GM12878 (cell line): ENCODE measurements around the gene PRLH. TPM values are rescaled to one million over a fixed set of nuclear protein-coding genes. Genes with fewer than 3 reads are reported as not detected.

Experiments
- ATAC-seq: fragments of 200-7000 bp; cut with Tn5 transposase; 3 replicates; pipeline ENCODE4 v1.9.1; 2020; ENCODE audit warnings: mild to moderate bottlenecking, moderate library complexity
- BruUV-seq: library from RNA; stranded (reverse); fragments of 400-500 nt; replicated peaks from 2 replicates; lab custom pipeline; 2021; lab: Mats Ljungman, UMichigan
- CTCF ChIA-PET: fragments of 300-600 bp; sonication (Branson Sonifier 250); formaldehyde crosslinking; extraction: SDS; loops from one replicate; lab custom pipeline; 2021; ENCODE audit warnings: inconsistent platforms; lab: Yijun Ruan, JAX
- POLR2A ChIA-PET: fragments of 350-600 bp; formaldehyde crosslinking; extraction: SDS; loops from one replicate; lab custom pipeline; 2021; ENCODE audit warnings: inconsistent platforms; lab: Charles Lee
- RAD21 ChIA-PET: fragments of 300-600 bp; sonication (Branson Sonifier 250); formaldehyde crosslinking; loops from one replicate; lab custom pipeline; 2023; ENCODE audit warnings: antibody characterized with exemption; ENCODE audit not compliant: unreplicated experiment; lab: Charles Lee
- SMC1A ChIA-PET: fragments of 300-600 bp; sonication (Branson Sonifier 250); formaldehyde crosslinking; loops from one replicate; lab custom pipeline; 2023; ENCODE audit not compliant: unreplicated experiment, uncharacterized antibody; lab: Charles Lee
- DNase-seq: peaks from one replicate; pipeline ENCODE4 v3.0.0-alpha.2; 2011; ENCODE audit warnings: low read depth, low spot score
- FAIRE-seq: peaks from 3 replicates; lab custom pipeline; 2011; peaks lifted over from hg19 to GRCh38; lab: Jason Lieb, UNC
- H2AFZ ChIP-seq: 2 replicates; pipeline ENCODE4 v1.6.0; 2011; ENCODE audit warnings: low read depth, low read length, control low read depth; ENCODE audit not compliant: control insufficient read depth
- H3K27ac ChIP-seq: 2 replicates; pipeline ENCODE4 v1.5.1; 2011; ENCODE audit warnings: control low read depth; ENCODE audit not compliant: control insufficient read depth, insufficient read depth
- H3K27me3 ChIP-seq, 2 experiments: replicated peaks in 1 of 2; 2 replicates each; pipeline versions ENCODE4 v1.6.0 to v1.6.1; 2011; ENCODE audit warnings: low read length in 1 of 2; ENCODE audit not compliant: control insufficient read depth in 2 of 2, insufficient read depth in 2 of 2
- H3K36me3 ChIP-seq, 2 experiments: 2 replicates each; pipeline ENCODE4 v1.5.1; 2011; ENCODE audit warnings: low read length in 1 of 2; ENCODE audit not compliant: control insufficient read depth in 2 of 2, insufficient read depth in 2 of 2
- H3K4me1 ChIP-seq: 2 replicates; pipeline ENCODE4 v1.6.1; 2011; ENCODE audit warnings: mild to moderate bottlenecking, low read length, moderate library complexity, mixed read lengths; ENCODE audit not compliant: control insufficient read depth, insufficient read depth
- H3K4me2 ChIP-seq: 2 replicates; pipeline ENCODE4 v1.6.0; 2011; ENCODE audit warnings: control low read depth; ENCODE audit not compliant: control insufficient read depth, insufficient read depth
- H3K4me3 ChIP-seq: fragments of 200-600 bp; sonication (generic); 2 replicates; pipeline ENCODE4 v1.5.1; 2016
- H3K79me2 ChIP-seq: 2 replicates; pipeline ENCODE4 v1.6.0; 2011; ENCODE audit warnings: low read length; ENCODE audit not compliant: control insufficient read depth, insufficient read depth
- H3K9ac ChIP-seq: 2 replicates; pipeline ENCODE4 v1.8.0; 2011; ENCODE audit warnings: low read length, control low read depth, mixed read lengths; ENCODE audit not compliant: control insufficient read depth, insufficient read depth
- H3K9me3 ChIP-seq: replicated peaks from 3 replicates; pipeline ENCODE4 v1.5.1; 2011; ENCODE audit warnings: mild to moderate bottlenecking, low read length; ENCODE audit not compliant: control insufficient read depth, insufficient read depth
- H4K20me1 ChIP-seq: 2 replicates; pipeline ENCODE4 v1.6.0; 2011; ENCODE audit not compliant: control insufficient read depth, insufficient read depth
- CHD2 ChIP-seq: IDR thresholded peaks from 2 replicates; pipeline ENCODE4 v1.6.1; 2011; ENCODE audit warnings: low read depth, low read length, improper control_type of control experiment, borderline replicate concordance
- GABPA ChIP-seq: IDR thresholded peaks from 2 replicates; pipeline ENCODE4 v1.6.1; 2014; ENCODE audit warnings: antibody characterized with exemption, low read depth, mild to moderate bottlenecking, inconsistent platforms
- HDAC6 ChIP-seq: fragments of 200-600 bp; sonication (generic); IDR thresholded peaks from one replicate; pipeline ENCODE4 v1.8.0; 2017; ENCODE audit warnings: antibody characterized with exemption; ENCODE audit not compliant: unreplicated experiment
- MXI1 ChIP-seq: fragments of 150-350 bp; IDR thresholded peaks from 2 replicates; pipeline ENCODE4 v1.6.1; 2011; ENCODE audit warnings: low read depth, mild to moderate bottlenecking, inconsistent platforms, low read length, improper control_type of control experiment
- NRF1 ChIP-seq: conservative IDR thresholded peaks from 2 replicates; pipeline ENCODE4 v1.6.1; 2011; ENCODE audit warnings: mild to moderate bottlenecking, low read depth, low read length, improper control_type of control experiment
- RBBP5 ChIP-seq: fragments of 200-600 bp; sonication (generic); conservative IDR thresholded peaks from 2 replicates; pipeline ENCODE4 v1.6.1; 2016
- RCOR1 ChIP-seq: conservative IDR thresholded peaks from 2 replicates; pipeline ENCODE4 v1.6.1; 2012; ENCODE audit warnings: low read depth, low read length, improper control_type of control experiment
- RUNX3 ChIP-seq: IDR thresholded peaks from 2 replicates; pipeline ENCODE4 v1.6.1; 2012; ENCODE audit warnings: low read length, inconsistent platforms
- SIN3A ChIP-seq: IDR thresholded peaks from 2 replicates; pipeline ENCODE4 v1.6.1; 2012; ENCODE audit warnings: low read depth, low read length, improper control_type of control experiment
- SREBF1 ChIP-seq: IDR thresholded peaks from 2 replicates; pipeline ENCODE4 v1.6.1; 2012; ENCODE audit warnings: mild to moderate bottlenecking, low read length
- SRF ChIP-seq, 2 experiments: IDR thresholded peaks; 2 replicates each; pipeline ENCODE4 v1.6.1; 2011; ENCODE audit warnings: low read depth in 2 of 2, low read length in 2 of 2, mild to moderate bottlenecking in 1 of 2, moderate library complexity in 1 of 2
- TARDBP ChIP-seq: IDR thresholded peaks from 2 replicates; pipeline ENCODE4 v1.6.1; 2016; ENCODE audit warnings: borderline replicate concordance
- ZBTB40 ChIP-seq: fragments of 450-650 bp; IDR thresholded peaks from 2 replicates; pipeline ENCODE4 v1.6.1; 2016; ENCODE audit warnings: mild to moderate bottlenecking, moderate library complexity, borderline replicate concordance
- ZNF622 ChIP-seq: fragments of 450-650 bp; IDR thresholded peaks from 2 replicates; pipeline ENCODE4 v1.6.1; 2017; ENCODE audit warnings: mild to moderate bottlenecking, inconsistent platforms
- WGBS: methylation state at CpG from one replicate; pipeline ENCODE4 v1.1.6; 2016; ENCODE audit warnings: low lambda C conversion rate; ENCODE audit not compliant: insufficient replicate concordance, insufficient coverage; ENCODE audit errors: missing lambda C conversion rate; 5-methylcytosine and 5-hydroxymethylcytosine counted together
- in situ Hi-C: fragments of 300-500 bp; cut with MboI; formaldehyde crosslinking; loops from 9 replicates; pipeline ENCODE4 v1.14.3; 2018; ENCODE audit warnings: mixed read lengths
- intact Hi-C: fragments of 100-400 bp; cut with micrococcal nuclease; formaldehyde crosslinking; loops from one replicate; pipeline ENCODE4 v1.14.2; 2022; ENCODE audit not compliant: unreplicated experiment
- polyA plus RNA-seq, 11 experiments: library from polyadenylated mRNA; depleted of rRNA in 4 of 11; unstranded in 6 of 11; stranded (reverse) in 5 of 11; fragments of >200 nt; fragmentation: Nextera tagmentation in 4 of 11; fragmentation: Illumina TruSeq in 1 of 11; extraction: Ambion mirVana in 4 of 11; extraction: Trizol in 1 of 11; gene quantifications; 1 replicate in 1 of 11; 2 replicates in 10 of 11; pipeline versions ENCODE4 v1.2.1 to v1.2.3, GENCODE V29; 2011 to 2016; ENCODE audit warnings: inconsistent platforms in 2 of 11, missing spikeins in 2 of 11, low read depth in 1 of 11
- total RNA-seq, 4 experiments: library from RNA; depleted of rRNA in 3 of 4; stranded (reverse); fragments of >200 nt in 3 of 4; fragmentation: Illumina TruSeq in 1 of 4; extraction: Trizol in 1 of 4; gene quantifications; 2 replicates each; pipeline versions ENCODE4 v1.2.1 to v1.2.3, GENCODE V29; 2013 to 2021

Gene PRLH
- total and polyA plus RNA-seq, 10 of the 15 experiments (the other 5 are each of a cell fraction or from before 2014, with no cell fraction given) = not detected

- BruUV-seq = no TSS peak
- SMC1A ChIA-PET = interaction anchor here (1.0 to 4.3 kb wide), 4 partner anchors 19 to 40 kb away, joined by 3 to 34 read pairs (median 8); no protein-coding TSS in a partner anchor
- Histone ChIP-seq H2AFZ (no peak overlapping the region), H3K4me3 (no peak overlapping the region), H3K27me3 (no peaks in the 10 kb centered on the region), H3K9me3 (no peaks in the 10 kb centered on the region; the same call in 2 of the 3 replicates), H3K9ac (no peak overlapping the region), H3K4me2 (no peak overlapping the region), H4K20me1 (no peaks in the 10 kb centered on the region), H3K27ac (no peak overlapping the region), H3K79me2 (no peaks in the 10 kb centered on the region), H3K4me1 (peaks cover 21% of the 10 kb centered on the region), H3K36me3 (no peaks in the 10 kb centered on the region)
- WGBS = 94% methylated on average over 11 of the region's 11 CpGs
- in situ Hi-C loops (no loop called here), intact Hi-C loops (no loop called here)
- CTCF ChIA-PET = interaction anchor here (0.6 to 3.0 kb wide), 4 partner anchors 19 to 155 kb away, joined by 3 to 13 read pairs (median 6); no protein-coding TSS in a partner anchor
- ATAC-seq (no peak), FAIRE-seq (no peak), DNase-seq (no peak)
- TF ChIP-seq SRF (IDR thresholded peaks at IDR 0.05; ENCODE audit: low read depth in 2 of 2, low read length in 2 of 2) (no peak), GABPA (no peak), RUNX3 (no peak), NRF1 (no peak), RCOR1 (no peak), ZNF622 (no peak), SREBF1 (no peak), ZBTB40 (no peak), HDAC6 (no peak), TARDBP (no peak), MXI1 (no peak), RBBP5 (no peak), SIN3A (no peak), CHD2 (no peak)
- RAD21 ChIA-PET = interaction anchor here (2.1 kb wide), 1 partner anchor 40 kb away, joined by 14 read pairs; no protein-coding TSS in a partner anchor
- POLR2A ChIA-PET = interaction anchor here (1.0 kb wide), 1 partner anchor 24 kb away, joined by 3 read pairs; no protein-coding TSS in a partner anchor
Measured at GRCh38 chr2:237532160-237532559, 34.2 kb upstream of the PRLH start.
